Astrocyte of the cerebellum (primary cell): ENCODE results near the gene MYO9B.
"Not testable (repeated sequence)": the region's sequence is repeated elsewhere in the genome, so short reads cannot be mapped to it uniquely, and the experiment has no call there.

ENCODE experiments used
- DNase-seq: peaks from one replicate; pipeline ENCODE4 v3.0.0-alpha.2; 2011; ENCODE audit warnings: low read depth
- H3K4me3 ChIP-seq: 2 replicates; pipeline ENCODE4 v1.5.1; 2011; ENCODE audit warnings: mild to moderate bottlenecking, low read depth, low read length, moderate library complexity
- in situ Hi-C: cut with HindIII; loops from 2 replicates; pipeline ENCODE4 v1.10.0; 2017; ENCODE audit warnings: low sequenced_read_pairs
- TF ChIP-seq, protein P1 (sequence below): IDR thresholded peaks from 2 replicates; pipeline ENCODE4 v1.5.1; 2012; ENCODE audit warnings: low read length, low read depth, moderate library complexity, mild to moderate bottlenecking; ENCODE audit errors: missing control alignments

Gene MYO9B

DNA sequence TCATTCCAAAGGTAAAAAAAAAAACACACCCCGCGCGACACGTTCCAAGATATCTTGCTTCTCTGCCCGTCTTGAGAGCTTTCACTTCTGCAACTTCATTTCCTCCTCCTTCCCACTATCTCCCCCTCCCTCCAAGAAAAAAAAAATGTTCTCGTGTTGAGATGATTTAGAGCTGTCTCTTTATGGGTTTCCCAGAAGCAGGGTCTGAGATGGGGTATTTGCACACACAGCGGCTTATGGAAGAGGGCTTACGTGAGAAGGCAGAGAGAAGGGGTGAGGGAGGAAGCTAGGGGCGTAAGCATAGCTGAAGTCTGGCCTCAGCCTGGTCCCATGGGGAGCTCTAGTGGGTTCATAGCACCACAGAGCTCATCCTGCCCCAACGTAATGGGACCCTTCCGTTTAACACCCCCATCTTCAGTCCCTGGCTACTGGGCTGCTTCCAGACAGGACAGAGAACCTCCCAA lies 108.3 kb downstream of the MYO9B start:
- no peak overlapping the region for H3K4me3 ChIP-seq
- in situ Hi-C loops: no loop called here
- no peak for DNase-seq
- TF ChIP-seq, protein P1, sequence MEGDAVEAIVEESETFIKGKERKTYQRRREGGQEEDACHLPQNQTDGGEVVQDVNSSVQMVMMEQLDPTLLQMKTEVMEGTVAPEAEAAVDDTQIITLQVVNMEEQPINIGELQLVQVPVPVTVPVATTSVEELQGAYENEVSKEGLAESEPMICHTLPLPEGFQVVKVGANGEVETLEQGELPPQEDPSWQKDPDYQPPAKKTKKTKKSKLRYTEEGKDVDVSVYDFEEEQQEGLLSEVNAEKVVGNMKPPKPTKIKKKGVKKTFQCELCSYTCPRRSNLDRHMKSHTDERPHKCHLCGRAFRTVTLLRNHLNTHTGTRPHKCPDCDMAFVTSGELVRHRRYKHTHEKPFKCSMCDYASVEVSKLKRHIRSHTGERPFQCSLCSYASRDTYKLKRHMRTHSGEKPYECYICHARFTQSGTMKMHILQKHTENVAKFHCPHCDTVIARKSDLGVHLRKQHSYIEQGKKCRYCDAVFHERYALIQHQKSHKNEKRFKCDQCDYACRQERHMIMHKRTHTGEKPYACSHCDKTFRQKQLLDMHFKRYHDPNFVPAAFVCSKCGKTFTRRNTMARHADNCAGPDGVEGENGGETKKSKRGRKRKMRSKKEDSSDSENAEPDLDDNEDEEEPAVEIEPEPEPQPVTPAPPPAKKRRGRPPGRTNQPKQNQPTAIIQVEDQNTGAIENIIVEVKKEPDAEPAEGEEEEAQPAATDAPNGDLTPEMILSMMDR: no peak

DNA sequence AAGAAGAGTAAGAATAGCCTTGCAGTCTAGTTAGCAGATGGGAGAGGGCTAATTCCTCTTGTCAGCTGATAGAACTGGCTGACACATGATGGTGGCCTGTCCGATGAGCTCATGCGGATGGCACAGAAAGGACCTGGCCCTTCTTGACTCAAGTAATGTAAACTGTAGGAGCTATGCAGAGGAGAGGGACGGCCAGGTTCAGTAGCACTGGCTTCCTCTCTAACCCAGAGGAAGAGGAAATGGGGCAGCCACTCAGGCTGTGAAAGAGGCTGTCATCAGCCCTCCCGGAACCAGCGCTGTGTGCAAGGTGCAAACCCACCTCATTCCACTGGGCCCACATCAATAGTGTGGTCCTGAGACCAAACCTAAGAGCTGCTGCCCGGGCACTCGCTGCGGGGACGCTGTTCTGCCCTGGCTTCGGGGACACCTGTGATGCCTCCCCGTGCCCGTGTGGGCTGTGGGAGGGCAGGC lies 108.8 kb downstream of the MYO9B start:
- no peak for DNase-seq
- TF ChIP-seq, protein P1: no peak
- no peak overlapping the region for H3K4me3 ChIP-seq
- in situ Hi-C loops: no loop called here

DNA sequence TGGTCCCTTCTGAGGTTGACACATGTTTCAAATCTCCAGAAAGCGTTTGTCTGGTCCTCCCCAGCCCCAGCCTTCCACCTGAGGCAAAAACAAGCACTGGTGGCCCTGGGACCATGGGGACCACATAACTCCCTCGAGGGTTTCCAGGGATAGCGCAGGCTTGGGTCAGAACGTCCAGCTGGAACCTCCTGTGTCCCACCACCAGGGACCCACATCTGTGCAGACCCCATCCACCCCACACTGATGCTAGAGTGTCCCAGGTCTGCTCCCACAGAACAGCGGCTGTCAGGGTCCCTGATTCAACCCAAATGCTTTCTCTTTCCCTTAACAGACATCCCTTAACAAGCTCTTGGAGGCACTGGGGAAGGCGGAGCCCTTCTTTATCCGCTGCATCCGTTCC lies 110.0 kb downstream of the MYO9B start:
- DNase-seq: no peak
- in situ Hi-C loops: no loop called here
- H3K4me3 ChIP-seq: no peak overlapping the region

DNA sequence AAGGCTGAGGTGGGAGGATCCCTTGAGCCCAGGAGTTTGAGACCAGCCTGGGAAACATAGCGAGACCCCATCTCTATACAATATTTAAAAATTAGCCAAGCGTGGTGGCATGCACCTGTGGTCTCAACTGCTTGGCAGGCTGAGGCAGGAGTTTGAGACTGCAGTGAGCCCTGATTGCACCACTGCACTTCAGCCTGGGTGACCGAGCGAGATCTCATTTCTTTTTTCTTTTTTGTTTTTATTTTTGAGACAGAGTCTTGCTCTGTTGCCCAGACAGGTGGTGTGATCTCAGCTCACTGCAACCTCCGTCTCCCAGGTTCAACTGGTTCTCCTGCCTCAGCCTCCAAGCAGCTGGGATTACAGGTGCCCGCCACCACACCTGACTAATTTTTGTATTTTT lies 116.2 kb downstream of the MYO9B start:
- DNase-seq, H3K4me3 ChIP-seq, in situ Hi-C loops: not testable (repeated sequence)

More for the DNA sequence above, 110.0 kb downstream of the MYO9B start:
- TF ChIP-seq, protein P1: no peak

DNA sequence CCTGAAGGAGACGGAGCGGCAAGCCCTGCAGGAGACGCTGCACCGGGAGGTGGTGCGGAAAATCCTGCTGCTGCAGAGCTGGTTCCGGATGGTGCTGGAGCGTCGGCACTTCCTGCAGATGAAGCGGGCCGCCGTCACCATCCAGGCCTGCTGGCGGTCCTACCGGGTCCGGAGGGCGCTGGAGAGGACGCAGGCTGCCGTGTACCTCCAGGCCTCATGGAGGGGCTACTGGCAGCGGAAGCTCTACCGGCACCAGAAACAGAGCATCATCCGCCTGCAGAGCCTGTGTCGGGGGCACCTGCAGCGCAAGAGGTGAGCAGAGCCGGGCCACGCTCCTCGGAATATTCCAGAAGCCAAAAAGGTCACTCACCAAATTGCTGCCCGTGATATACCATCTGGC lies 117.2 kb downstream of the MYO9B start:
- in situ Hi-C loops: no loop called here
- H3K4me3 ChIP-seq: no peak overlapping the region
- no peak for DNase-seq
- TF ChIP-seq, protein P1: no peak

DNA sequence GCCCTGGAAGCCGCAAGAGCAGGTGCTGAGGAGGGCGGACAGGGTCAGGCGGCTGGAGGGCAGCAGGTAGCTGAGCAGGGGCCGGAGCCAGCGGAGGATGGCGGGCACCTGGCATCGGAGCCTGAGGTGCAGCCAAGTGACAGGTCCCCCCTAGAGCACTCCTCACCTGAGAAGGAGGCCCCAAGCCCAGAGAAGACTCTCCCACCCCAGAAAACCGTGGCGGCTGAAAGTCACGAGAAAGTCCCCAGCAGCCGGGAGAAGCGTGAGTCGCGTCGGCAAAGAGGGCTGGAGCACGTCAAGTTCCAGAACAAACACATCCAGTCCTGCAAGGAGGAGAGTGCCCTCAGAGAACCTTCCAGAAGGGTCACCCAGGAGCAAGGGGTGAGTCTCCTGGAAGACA lies 119.0 kb downstream of the MYO9B start:
- in situ Hi-C loops: no loop called here
- TF ChIP-seq, protein P1: no peak
- H3K4me3 ChIP-seq: no peak overlapping the region
- DNase-seq: no peak

DNA sequence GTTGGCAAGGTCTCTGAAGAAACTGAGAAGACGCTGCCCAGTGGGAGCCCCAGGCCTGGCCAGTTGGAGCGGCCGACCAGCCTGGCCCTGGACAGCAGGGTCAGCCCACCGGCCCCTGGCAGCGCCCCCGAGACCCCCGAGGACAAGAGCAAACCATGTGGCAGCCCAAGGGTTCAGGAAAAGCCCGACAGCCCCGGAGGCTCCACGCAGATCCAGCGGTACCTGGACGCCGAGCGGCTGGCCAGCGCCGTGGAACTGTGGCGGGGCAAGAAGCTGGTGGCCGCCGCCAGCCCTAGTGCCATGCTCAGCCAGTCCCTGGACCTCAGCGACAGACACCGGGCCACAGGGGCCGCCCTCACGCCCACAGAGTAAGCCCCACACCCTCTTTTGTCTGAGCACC lies 119.5 kb downstream of the MYO9B start:
- no peak overlapping the region for H3K4me3 ChIP-seq
- in situ Hi-C loops: no loop called here
- TF ChIP-seq, protein P1: no peak
- no peak for DNase-seq
